Stimulated activated CD4-positive, alpha-beta T cell treated with anti-CD3 and anti-CD28 coated beads, Interleukin-2, amount 100 ng/mL, for 48 hours (primary cell): ENCODE measurements around the gene ZFP36.
"Not testable (repeated sequence)": the region's sequence is repeated elsewhere in the genome, so short reads cannot be mapped to it uniquely, and the experiment has no call there.

Experiments
- DNase-seq, 2 donors: peaks; one replicate each; pipeline ENCODE4 v3.0.0-alpha.2; 2020

The ZFP36 gene

DNA sequence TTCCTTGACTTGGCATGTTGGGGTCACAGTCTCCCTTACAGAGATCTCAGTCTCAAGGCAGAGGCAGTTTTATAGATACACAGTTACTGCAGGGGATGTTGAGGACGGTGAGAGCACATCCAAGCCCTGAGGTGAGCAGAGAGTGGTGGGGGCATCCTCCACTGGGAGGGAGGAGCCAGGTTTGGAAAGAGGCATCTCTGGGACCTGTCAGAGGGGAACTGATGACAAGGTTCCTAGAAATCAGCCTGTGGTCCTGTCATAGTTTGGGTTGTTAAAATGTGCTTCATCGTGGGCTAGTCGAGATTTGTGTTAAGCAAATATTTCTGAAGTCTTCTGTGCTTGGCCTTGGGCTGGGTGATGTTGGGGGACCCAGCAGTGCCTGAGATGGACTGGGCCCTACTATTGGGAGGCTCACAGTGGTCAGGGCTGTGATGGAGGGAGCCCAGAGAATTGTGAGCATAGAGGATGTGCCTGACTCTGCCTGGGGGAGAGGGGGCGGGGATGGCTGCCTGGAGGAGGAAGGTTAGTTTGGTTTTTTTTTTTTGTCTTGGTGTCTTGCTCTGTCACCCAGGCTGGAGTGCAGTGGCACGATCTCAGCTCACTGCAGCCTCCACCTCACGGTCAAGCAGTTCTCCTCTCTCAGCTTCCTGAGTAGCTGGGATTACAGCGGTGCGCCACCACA, 42.6 kb downstream of the ZFP36 start:
- no peak for DNase-seq

- DNase-seq: not testable (repeated sequence)
These were observed 44.6 kb downstream of the ZFP36 start for GRCh38 chr19:39451257-39451656.
